Effector memory CD8-positive, alpha-beta T cell (primary cell): Measurements from ENCODE around the gene DNAJC6.

Experiments
- ATAC-seq: fragments of 150-1000 bp; cut with Tn5 transposase; replicated peaks from 2 replicates; pipeline ENCODE4 v1.10.0; 2021; ENCODE audit warnings: mild to moderate bottlenecking, moderate library complexity
- DNase-seq, 3 experiments: peaks; one replicate each; pipeline ENCODE4 v3.0.0; 2021
- H3K27ac Mint-ChIP-seq, 2 donors: one replicate each; pipeline ENCODE4 v1.8.0; 2022; ENCODE audit warnings: mild to moderate bottlenecking in 2 of 2, mixed read lengths in 2 of 2, moderate library complexity in 2 of 2
- H3K27me3 Mint-ChIP-seq, 2 donors: one replicate each; pipeline ENCODE4 v1.8.0; 2022; ENCODE audit warnings: mixed read lengths in 2 of 2
- H3K36me3 Mint-ChIP-seq: one replicate; pipeline ENCODE4 v1.8.0; 2022; ENCODE audit warnings: mild to moderate bottlenecking, moderate library complexity, mixed read lengths; ENCODE audit not compliant: insufficient read depth
- H3K4me1 Mint-ChIP-seq, 2 donors: one replicate each; pipeline ENCODE4 v1.8.0; 2022; ENCODE audit warnings: low read depth in 2 of 2, mixed read lengths in 2 of 2
- H3K4me3 Mint-ChIP-seq, 2 donors: one replicate each; pipeline ENCODE4 v1.8.0; 2022; ENCODE audit warnings: mild to moderate bottlenecking in 2 of 2, mixed read lengths in 2 of 2, moderate library complexity in 2 of 2
- H3K9me3 Mint-ChIP-seq, 2 donors: one replicate each; pipeline ENCODE4 v1.8.0; 2022; ENCODE audit warnings: mixed read lengths in 2 of 2

DNAJC6 gene

GRCh38 chr1:65316233-65316632, 6.9 kb downstream of the DNAJC6 start:
- H3K27ac Mint-ChIP-seq: no peak overlapping the region
- peaks cover 0 to 2% of the 10 kb centered on the region in 2 donors for H3K9me3 Mint-ChIP-seq
- H3K27me3 Mint-ChIP-seq: peaks cover 10 to 11% of the 10 kb centered on the region in 2 donors
- no peak for ATAC-seq
- no peak overlapping the region for H3K4me3 Mint-ChIP-seq
- no peaks in the 10 kb centered on the region for H3K4me1 Mint-ChIP-seq
- no peaks in the 10 kb centered on the region for H3K36me3 Mint-ChIP-seq
- no peak for DNase-seq

DNA sequence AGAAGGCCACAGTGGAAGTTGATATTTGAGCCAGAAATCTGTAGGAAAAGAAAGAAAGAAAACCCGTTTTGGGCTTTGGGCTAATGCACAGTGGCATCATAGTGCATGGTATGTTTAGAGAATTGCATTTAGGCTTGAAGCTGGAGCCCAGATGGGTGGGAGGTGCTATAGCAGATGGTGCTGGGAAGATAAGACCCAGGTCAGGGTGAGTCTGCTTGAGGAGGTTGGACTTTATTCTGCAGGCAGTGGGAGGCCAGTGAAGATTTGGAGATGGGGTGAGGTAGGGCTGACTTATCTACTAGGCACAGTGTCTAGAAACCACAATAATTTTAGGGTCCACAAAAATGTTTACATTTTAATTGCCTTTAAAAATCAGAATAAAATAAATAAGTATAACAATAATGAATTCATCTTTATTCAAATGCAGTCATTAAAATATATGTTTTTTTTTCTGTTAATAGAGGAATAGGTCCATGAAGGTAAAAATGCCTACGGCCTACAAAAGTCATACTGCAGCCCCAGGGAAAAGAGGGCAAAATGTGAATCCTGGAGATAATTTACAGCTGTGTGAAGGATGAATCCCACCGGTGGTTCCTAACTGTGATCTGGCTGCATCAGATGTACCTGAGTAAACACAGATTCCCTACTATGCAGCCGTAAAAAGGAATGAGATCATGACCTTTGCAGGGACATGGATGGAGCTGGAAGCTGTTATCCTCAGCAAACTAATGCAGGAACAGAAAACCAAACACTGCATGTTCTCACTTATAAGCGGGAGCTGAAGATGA, 8.7 kb downstream of the DNAJC6 start:
- no peak overlapping the region for H3K27ac Mint-ChIP-seq
- ATAC-seq: no peak
- peaks cover 0 to 2% of the 10 kb centered on the region in 2 donors for H3K9me3 Mint-ChIP-seq
- H3K4me1 Mint-ChIP-seq: no peaks in the 10 kb centered on the region
- no peaks in the 10 kb centered on the region for H3K36me3 Mint-ChIP-seq
- no peaks in the 10 kb centered on the region for H3K27me3 Mint-ChIP-seq
- H3K4me3 Mint-ChIP-seq: no peak overlapping the region
- no peak for DNase-seq

DNA sequence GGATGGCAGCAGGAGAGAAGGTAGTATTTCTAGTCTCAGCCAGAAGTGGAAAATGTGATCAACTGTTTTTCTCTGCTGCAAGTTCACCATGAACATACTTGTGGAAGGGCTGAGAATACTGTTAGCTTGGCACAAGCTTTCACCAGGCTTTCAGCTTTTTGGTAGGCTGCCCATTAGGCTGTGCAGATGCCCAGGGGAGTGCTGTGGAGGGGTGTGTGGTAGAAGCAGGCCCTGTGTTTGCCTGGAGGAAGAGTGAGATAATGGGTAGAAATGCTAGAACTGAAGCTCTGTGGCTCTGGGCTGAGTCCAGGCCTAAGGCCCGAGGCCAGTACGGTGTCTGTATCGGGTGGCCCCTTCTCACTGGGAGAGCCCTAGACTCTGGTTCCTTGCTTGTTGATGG, 9.8 kb downstream of the DNAJC6 start:
- no peak overlapping the region for H3K27ac Mint-ChIP-seq
- no peak for ATAC-seq
- H3K9me3 Mint-ChIP-seq: peaks cover 0 to 2% of the 10 kb centered on the region in 2 donors
- H3K36me3 Mint-ChIP-seq: no peaks in the 10 kb centered on the region
- H3K4me1 Mint-ChIP-seq: peaks cover 0 to 2% of the 10 kb centered on the region in 2 donors
- H3K4me3 Mint-ChIP-seq: no peak overlapping the region
- H3K27me3 Mint-ChIP-seq: no peaks in the 10 kb centered on the region
- DNase-seq: no peak

GRCh38 chr1:65319754-65320153, 10.4 kb downstream of the DNAJC6 start:
- ATAC-seq: no peak
- H3K27me3 Mint-ChIP-seq: no peaks in the 10 kb centered on the region
- peaks cover 0 to 2% of the 10 kb centered on the region in 2 donors for H3K4me1 Mint-ChIP-seq
- DNase-seq: no peak
- no peak overlapping the region for H3K27ac Mint-ChIP-seq
- H3K4me3 Mint-ChIP-seq: no peak overlapping the region
- H3K9me3 Mint-ChIP-seq: peaks cover 0 to 2% of the 10 kb centered on the region in 2 donors
- no peaks in the 10 kb centered on the region for H3K36me3 Mint-ChIP-seq

- no peaks in the 10 kb centered on the region for H3K27me3 Mint-ChIP-seq
- no peaks in the 10 kb centered on the region for H3K36me3 Mint-ChIP-seq
- H3K9me3 Mint-ChIP-seq: peaks cover 0 to 2% of the 10 kb centered on the region in 2 donors
- no peak for ATAC-seq
- no peak for DNase-seq
- H3K27ac Mint-ChIP-seq: no peak overlapping the region
- H3K4me1 Mint-ChIP-seq: peaks cover 0 to 3% of the 10 kb centered on the region in 2 donors
- H3K4me3 Mint-ChIP-seq: no peak overlapping the region
These were observed 12.5 kb downstream of the DNAJC6 start for GRCh38 chr1:65321879-65322278.

DNA sequence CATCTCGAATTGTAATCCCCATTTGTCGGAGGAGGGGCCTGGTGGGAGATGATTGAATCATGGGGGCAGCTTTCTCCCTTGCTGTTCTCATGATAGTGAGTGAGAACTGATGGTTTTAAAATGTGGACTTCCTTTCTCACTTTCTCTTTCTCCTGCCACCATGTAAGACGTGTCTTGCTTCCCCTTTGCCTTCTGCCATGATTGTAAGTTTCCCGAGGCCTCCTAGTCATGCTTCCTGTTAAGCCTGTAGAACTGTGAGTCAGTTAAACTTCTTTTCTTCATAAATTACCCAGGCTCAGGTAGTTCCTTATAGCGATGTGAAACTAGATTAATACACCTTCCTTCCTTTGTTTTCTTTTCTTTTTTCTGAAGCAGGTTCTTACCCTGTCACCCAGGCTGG, 13.9 kb downstream of the DNAJC6 start:
- Mint-ChIP-seq H3K4me3 (no peak overlapping the region), H3K27me3 (no peaks in the 10 kb centered on the region), H3K27ac (no peak overlapping the region)

DNA sequence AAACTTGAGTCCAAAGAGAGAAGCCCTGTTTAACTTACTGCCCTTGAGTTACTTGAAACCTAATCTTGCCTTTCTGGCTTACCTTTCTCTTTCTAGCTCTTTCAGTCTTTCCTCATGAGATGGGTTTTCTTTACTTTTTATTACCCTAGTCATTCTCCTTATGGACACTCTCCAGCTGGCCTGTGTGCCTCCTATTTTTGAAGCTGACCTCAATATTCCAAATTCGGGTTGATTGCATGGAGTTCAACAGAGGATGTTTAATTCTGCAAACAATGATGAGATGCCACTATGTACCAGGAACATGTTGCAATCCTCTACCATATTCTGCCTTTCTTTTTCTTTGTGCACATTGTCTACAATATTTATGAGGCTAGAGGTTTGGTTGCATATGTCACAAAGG, 20.7 kb downstream of the DNAJC6 start:
- Mint-ChIP-seq H3K9me3 (no peaks in the 10 kb centered on the region), H3K4me3 (no peak overlapping the region), H3K36me3 (no peaks in the 10 kb centered on the region), H3K4me1 (peaks cover 2 to 3% of the 10 kb centered on the region in 2 donors), H3K27me3 (peaks cover 0 to 7% of the 10 kb centered on the region in 2 donors), H3K27ac (no peak overlapping the region)
- DNase-seq (no peak), ATAC-seq (no peak)

More for the DNA sequence above, 13.9 kb downstream of the DNAJC6 start:
- ATAC-seq (no peak), DNase-seq (no peak)
- peaks cover 0 to 3% of the 10 kb centered on the region in 2 donors for H3K4me1 Mint-ChIP-seq
- no peaks in the 10 kb centered on the region for H3K36me3 Mint-ChIP-seq
- H3K9me3 Mint-ChIP-seq: peaks cover 0 to 2% of the 10 kb centered on the region in 2 donors

- no peaks in the 10 kb centered on the region for H3K9me3 Mint-ChIP-seq
- H3K36me3 Mint-ChIP-seq: no peaks in the 10 kb centered on the region
- no peak overlapping the region for H3K4me3 Mint-ChIP-seq
- peaks cover 0 to 7% of the 10 kb centered on the region in 2 donors for H3K27me3 Mint-ChIP-seq
- ATAC-seq (no peak), DNase-seq (no peak)
- H3K27ac Mint-ChIP-seq: no peak overlapping the region
- peaks cover 0 to 3% of the 10 kb centered on the region in 2 donors for H3K4me1 Mint-ChIP-seq
These were observed 21.5 kb downstream of the DNAJC6 start for GRCh38 chr1:65330822-65331221.

GRCh38 chr1:65332821-65333220, 23.5 kb downstream of the DNAJC6 start:
- no peaks in the 10 kb centered on the region for H3K36me3 Mint-ChIP-seq
- ATAC-seq (no peak), DNase-seq (no peak)
- H3K9me3 Mint-ChIP-seq: no peaks in the 10 kb centered on the region
- H3K4me1 Mint-ChIP-seq: peaks cover 0 to 3% of the 10 kb centered on the region in 2 donors
- H3K27ac Mint-ChIP-seq: no peak overlapping the region
- no peak overlapping the region for H3K4me3 Mint-ChIP-seq
- H3K27me3 Mint-ChIP-seq: peaks cover 0 to 7% of the 10 kb centered on the region in 2 donors

DNA sequence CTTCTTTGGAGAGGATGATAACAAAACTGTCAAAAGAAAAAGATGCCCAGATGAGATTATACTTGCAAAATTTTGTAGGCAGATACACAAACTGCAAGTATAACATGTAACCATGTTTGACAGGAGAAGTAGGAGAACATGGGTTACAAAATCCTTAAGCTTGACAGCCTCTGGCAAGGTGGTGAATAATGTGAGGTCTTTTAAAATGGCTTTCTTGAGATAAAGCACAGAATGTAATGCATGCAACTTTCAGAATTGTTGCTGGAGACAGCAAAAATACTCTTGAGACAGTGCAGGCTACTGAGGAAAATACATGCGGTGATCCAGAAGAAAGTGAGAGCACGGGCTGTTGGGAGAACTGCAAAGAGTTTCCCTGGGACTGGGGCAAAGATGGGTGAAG, 24.7 kb downstream of the DNAJC6 start:
- Mint-ChIP-seq H3K9me3 (no peaks in the 10 kb centered on the region), H3K4me3 (no peak overlapping the region)
- no peak for ATAC-seq

GRCh38 chr1:65339866-65340468, 30.6 kb downstream of the DNAJC6 start:
- Mint-ChIP-seq H3K27ac (no peak overlapping the region), H3K4me1 (peaks cover 0 to 4% of the 10 kb centered on the region in 2 donors), H3K27me3 (no peaks in the 10 kb centered on the region), H3K9me3 (no peaks in the 10 kb centered on the region), H3K4me3 (no peak overlapping the region), H3K36me3 (no peaks in the 10 kb centered on the region)
- ATAC-seq (no peak), DNase-seq (no peak)

More for the DNA sequence above, 24.7 kb downstream of the DNAJC6 start:
- Mint-ChIP-seq H3K4me1 (peaks cover 0 to 3% of the 10 kb centered on the region in 2 donors), H3K27me3 (peaks cover 0 to 3% of the 10 kb centered on the region in 2 donors), H3K27ac (no peak overlapping the region), H3K36me3 (no peaks in the 10 kb centered on the region)
- no peak for DNase-seq

GRCh38 chr1:65341381-65341780, 32.0 kb downstream of the DNAJC6 start:
- H3K9me3 Mint-ChIP-seq: no peaks in the 10 kb centered on the region
- DNase-seq (no peak), ATAC-seq (no peak)
- H3K4me3 Mint-ChIP-seq: no peak overlapping the region
- H3K27me3 Mint-ChIP-seq: no peaks in the 10 kb centered on the region
- H3K27ac Mint-ChIP-seq: no peak overlapping the region
- H3K36me3 Mint-ChIP-seq: no peaks in the 10 kb centered on the region
- H3K4me1 Mint-ChIP-seq: peaks cover 0 to 4% of the 10 kb centered on the region in 2 donors

DNA sequence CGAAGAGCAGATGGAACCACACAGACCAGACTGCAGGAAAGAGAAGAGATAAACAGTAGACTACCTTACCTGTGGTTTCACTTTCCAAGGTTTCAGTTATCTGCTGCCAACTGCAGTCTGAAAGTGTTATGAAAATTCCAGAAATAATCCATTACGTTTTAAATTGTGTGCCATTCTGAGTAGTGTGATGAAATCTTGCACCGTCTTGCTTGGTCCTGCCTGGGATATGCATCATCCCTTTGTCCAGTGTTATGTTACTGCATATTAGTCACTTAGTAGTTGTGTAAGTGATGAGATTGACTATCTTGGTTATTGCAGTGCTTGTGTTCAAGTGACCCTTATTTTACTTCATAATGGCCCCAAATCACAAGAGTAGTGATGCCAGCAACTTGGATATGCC, 33.9 kb downstream of the DNAJC6 start:
- DNase-seq (no peak), ATAC-seq (no peak)
- Mint-ChIP-seq H3K27me3 (no peaks in the 10 kb centered on the region), H3K4me3 (no peak overlapping the region), H3K36me3 (no peaks in the 10 kb centered on the region), H3K4me1 (peaks cover 0 to 4% of the 10 kb centered on the region in 2 donors), H3K27ac (no peak overlapping the region), H3K9me3 (no peaks in the 10 kb centered on the region)
